Prostate gland (tissue), 2 donors: ENCODE measurements around the gene SCGN.

Source experiments
- POLR2A ChIP-seq: fragments of 450-650 bp; IDR thresholded peaks from one replicate; pipeline ENCODE4 v1.6.1; 2016; ENCODE audit warnings: antibody characterized with exemption, mild to moderate bottlenecking
- POLR2AphosphoS5 ChIP-seq: sonication (generic); formaldehyde crosslinking; IDR thresholded peaks from one replicate; pipeline ENCODE4 v1.6.1; 2017; ENCODE audit warnings: antibody characterized with exemption
- TF ChIP-seq, protein P1 (sequence below), 4 experiments: fragments of 200-600 bp in 2 of 4; fragments of 450-650 bp in 2 of 4; sonication (generic) in 2 of 4; IDR thresholded peaks; 1 replicate in 3 of 4; 2 replicates in 1 of 4; pipeline ENCODE4 v1.5.1; 2016 to 2019; ENCODE audit warnings: antibody characterized with exemption in 4 of 4, mild to moderate bottlenecking in 2 of 4, moderate library complexity in 2 of 4

- TF ChIP-seq, protein P1, sequence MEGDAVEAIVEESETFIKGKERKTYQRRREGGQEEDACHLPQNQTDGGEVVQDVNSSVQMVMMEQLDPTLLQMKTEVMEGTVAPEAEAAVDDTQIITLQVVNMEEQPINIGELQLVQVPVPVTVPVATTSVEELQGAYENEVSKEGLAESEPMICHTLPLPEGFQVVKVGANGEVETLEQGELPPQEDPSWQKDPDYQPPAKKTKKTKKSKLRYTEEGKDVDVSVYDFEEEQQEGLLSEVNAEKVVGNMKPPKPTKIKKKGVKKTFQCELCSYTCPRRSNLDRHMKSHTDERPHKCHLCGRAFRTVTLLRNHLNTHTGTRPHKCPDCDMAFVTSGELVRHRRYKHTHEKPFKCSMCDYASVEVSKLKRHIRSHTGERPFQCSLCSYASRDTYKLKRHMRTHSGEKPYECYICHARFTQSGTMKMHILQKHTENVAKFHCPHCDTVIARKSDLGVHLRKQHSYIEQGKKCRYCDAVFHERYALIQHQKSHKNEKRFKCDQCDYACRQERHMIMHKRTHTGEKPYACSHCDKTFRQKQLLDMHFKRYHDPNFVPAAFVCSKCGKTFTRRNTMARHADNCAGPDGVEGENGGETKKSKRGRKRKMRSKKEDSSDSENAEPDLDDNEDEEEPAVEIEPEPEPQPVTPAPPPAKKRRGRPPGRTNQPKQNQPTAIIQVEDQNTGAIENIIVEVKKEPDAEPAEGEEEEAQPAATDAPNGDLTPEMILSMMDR (IDR thresholded peaks at IDR 0.05): no peak
- no peak for TF ChIP-seq POLR2A
- no peak for TF ChIP-seq POLR2AphosphoS5
Measured at GRCh38 chr6:25730907-25731306, 78.9 kb downstream of the SCGN start.
